Measurements from ENCODE around the gene QPCTL. TPM values are rescaled to one million over a fixed set of nuclear protein-coding genes. Genes with fewer than 3 reads are reported as not detected.

The QPCTL gene
- total RNA-seq, 5 donors from 2014 or later (not counting 1 experiment from before 2014, with no cell fraction given), result 5.4 to 13.7 (median 10.3) TPM

- 67% methylated on average over 3 of the region's 6 CpGs for WGBS (ENCODE audit: insufficient coverage)
- Mint-ChIP-seq H3K27me3 (peaks cover 0 to 5% of the 10 kb centered on the region in 2 donors), H3K36me3 (no peaks in the 10 kb centered on the region), H3K9me3 (no peaks in the 10 kb centered on the region), H3K4me3 (no peak overlapping the region), H3K27ac (no peak overlapping the region), H3K4me1 (peaks cover 0 to 3% (median 0%) of the 10 kb centered on the region in 3 donors)
- peaks cover 2 to 23% of the 10 kb centered on the region in 2 experiments for H3K27me3 ChIP-seq (replicated peaks in 1 of 2; ENCODE audit: control insufficient read depth in 2 of 2, extremely low read depth in 1 of 2, insufficient read depth in 2 of 2, low read length in 1 of 2)
- no peaks in the 10 kb centered on the region for H3K9me3 ChIP-seq
- no peak overlapping the region for H3K27ac ChIP-seq (ENCODE audit: low read length)
- no peaks in the 10 kb centered on the region for H3K4me1 ChIP-seq (ENCODE audit: control insufficient read depth in 1 of 2, extremely low read depth in 1 of 2, insufficient read depth in 2 of 2, low read length in 2 of 2)
- POLR2A ChIA-PET, result no interaction called here
- DNase-seq (no peak), ATAC-seq (replicated peaks in 1 of 4) (no peak)
- no peaks in the 10 kb centered on the region for H3K36me3 ChIP-seq (ENCODE audit: control insufficient read depth in 2 of 2, extremely low read depth in 1 of 2, insufficient read depth in 1 of 2, low read length in 1 of 2)
- no peak overlapping the region for H3K4me3 ChIP-seq (ENCODE audit: control insufficient read depth in 1 of 2, extremely low read depth in 1 of 2, low read length in 1 of 2)
- CTCF ChIA-PET, result no interaction called here
These were observed 33.3 kb upstream of the QPCTL start for GRCh38 chr19:45659096-45659729.

DNA sequence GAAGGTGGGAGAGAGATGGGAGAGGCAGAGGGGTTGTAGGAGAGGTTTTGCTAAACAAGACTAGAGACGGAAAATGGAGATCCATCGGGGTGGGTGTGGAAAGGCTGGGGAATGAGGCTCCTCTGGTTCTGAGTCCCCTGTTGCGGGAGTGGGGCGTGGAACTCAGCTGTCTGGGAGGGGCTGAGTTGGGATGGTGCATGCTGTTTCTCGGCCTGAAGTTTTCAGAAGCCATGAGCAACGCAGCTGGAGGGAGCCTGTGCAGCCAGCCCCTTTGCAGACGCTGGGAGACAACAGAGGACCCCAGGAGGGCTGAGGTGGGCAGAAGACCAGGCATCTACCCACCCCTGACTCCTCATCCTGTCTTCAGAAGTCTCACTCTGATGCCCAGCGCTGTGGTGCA lies 31.8 kb upstream of the QPCTL start:
- ATAC-seq (replicated peaks in 1 of 4) (no peak), DNase-seq (no peak)
- no peaks in the 10 kb centered on the region for H3K9me3 ChIP-seq
- Mint-ChIP-seq H3K4me3 (no peak overlapping the region), H3K27ac (no peak overlapping the region), H3K36me3 (no peaks in the 10 kb centered on the region), H3K4me1 (peaks cover 0 to 11% (median 0%) of the 10 kb centered on the region in 3 donors), H3K27me3 (peaks cover 5 to 9% of the 10 kb centered on the region in 2 donors), H3K9me3 (no peaks in the 10 kb centered on the region)
- CTCF ChIA-PET, result no interaction called here
- no peaks in the 10 kb centered on the region for H3K4me1 ChIP-seq (ENCODE audit: control insufficient read depth in 1 of 2, extremely low read depth in 1 of 2, insufficient read depth in 2 of 2, low read length in 2 of 2)
- H3K36me3 ChIP-seq (ENCODE audit: control insufficient read depth in 2 of 2, extremely low read depth in 1 of 2, insufficient read depth in 1 of 2, low read length in 1 of 2), result no peaks in the 10 kb centered on the region
- H3K4me3 ChIP-seq (ENCODE audit: control insufficient read depth in 1 of 2, extremely low read depth in 1 of 2, low read length in 1 of 2), result no peak overlapping the region
- 67% methylated on average over 5 of the region's 8 CpGs for WGBS (ENCODE audit: insufficient coverage)
- no peak overlapping the region for H3K27ac ChIP-seq (ENCODE audit: low read length)
- POLR2A ChIA-PET, result no interaction called here
- H3K27me3 ChIP-seq (replicated peaks in 1 of 2; ENCODE audit: control insufficient read depth in 2 of 2, extremely low read depth in 1 of 2, insufficient read depth in 2 of 2, low read length in 1 of 2), result peaks cover 2 to 23% of the 10 kb centered on the region in 2 experiments

GRCh38 chr19:45663800-45664199 lies 28.7 kb upstream of the QPCTL start:
- H3K9me3 Mint-ChIP-seq, result no peaks in the 10 kb centered on the region
- WGBS (ENCODE audit: insufficient coverage), result no CpG with 5 or more reads among the region's 1 CpG
- H3K27me3 Mint-ChIP-seq, result peaks cover 5 to 13% of the 10 kb centered on the region in 2 donors
- H3K27ac ChIP-seq (ENCODE audit: low read length), result no peak overlapping the region
- peaks cover 6 to 15% of the 10 kb centered on the region in 2 experiments for H3K4me1 ChIP-seq (ENCODE audit: control insufficient read depth in 1 of 2, extremely low read depth in 1 of 2, insufficient read depth in 2 of 2, low read length in 2 of 2)
- peaks cover 14 to 26% (median 16%) of the 10 kb centered on the region in 3 donors for H3K4me1 Mint-ChIP-seq
- no peaks in the 10 kb centered on the region for H3K36me3 Mint-ChIP-seq
- no peaks in the 10 kb centered on the region for H3K36me3 ChIP-seq (ENCODE audit: control insufficient read depth in 2 of 2, extremely low read depth in 1 of 2, insufficient read depth in 1 of 2, low read length in 1 of 2)
- DNase-seq (no peak), ATAC-seq (replicated peaks in 1 of 4) (no peak)
- no peak overlapping the region for H3K27ac Mint-ChIP-seq
- CTCF ChIA-PET, result interaction anchor here in 1 of 2 donors (0.7 kb wide), 1 partner anchor 105 kb away, joined by 3 read pairs; no protein-coding TSS in a partner anchor
- H3K4me3 Mint-ChIP-seq, result no peak overlapping the region
- no peak overlapping the region for H3K4me3 ChIP-seq (ENCODE audit: control insufficient read depth in 1 of 2, extremely low read depth in 1 of 2, low read length in 1 of 2)
- POLR2A ChIA-PET, result interaction anchor here in 1 of 2 donors (0.9 kb wide), 1 partner anchor 13 kb away, joined by 6 read pairs; no protein-coding TSS in a partner anchor
- no peaks in the 10 kb centered on the region for H3K9me3 ChIP-seq
- peaks cover 2 to 21% of the 10 kb centered on the region in 2 experiments for H3K27me3 ChIP-seq (replicated peaks in 1 of 2; ENCODE audit: control insufficient read depth in 2 of 2, extremely low read depth in 1 of 2, insufficient read depth in 2 of 2, low read length in 1 of 2)

DNA sequence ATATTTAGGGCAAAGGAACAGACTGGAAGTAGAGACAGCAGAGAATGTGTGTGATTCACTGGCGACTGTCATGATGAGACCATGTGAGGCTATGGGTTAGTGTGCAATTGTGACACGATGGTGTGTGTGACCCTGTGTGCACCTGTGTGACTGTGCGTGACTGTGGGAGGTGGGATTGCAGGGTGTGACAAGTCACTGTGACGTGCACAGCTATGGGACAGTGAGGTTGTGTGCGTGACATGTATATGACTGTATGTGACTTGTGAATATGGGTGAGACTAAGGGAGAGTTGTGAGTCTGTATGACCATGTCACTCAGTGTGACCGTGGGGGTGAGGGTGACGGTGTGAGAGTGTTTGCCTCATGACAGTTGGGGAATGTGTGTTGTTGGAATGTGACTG lies 27.9 kb upstream of the QPCTL start:
- no peaks in the 10 kb centered on the region for H3K9me3 Mint-ChIP-seq
- no peak overlapping the region for H3K27ac ChIP-seq (ENCODE audit: low read length)
- H3K4me3 Mint-ChIP-seq, result no peak overlapping the region
- CTCF ChIA-PET, result no interaction called here
- H3K27ac Mint-ChIP-seq, result no peak overlapping the region
- peaks cover 8 to 17% of the 10 kb centered on the region in 2 donors for H3K27me3 Mint-ChIP-seq
- no peak for DNase-seq
- no peaks in the 10 kb centered on the region for H3K36me3 Mint-ChIP-seq
- no peak overlapping the region for H3K4me3 ChIP-seq (ENCODE audit: control insufficient read depth in 1 of 2, extremely low read depth in 1 of 2, low read length in 1 of 2)
- ATAC-seq (replicated peaks in 1 of 4), result no peak
- 86% methylated on average over 7 of the region's 7 CpGs for WGBS (ENCODE audit: insufficient coverage)
- peaks cover 2 to 23% of the 10 kb centered on the region in 2 experiments for H3K27me3 ChIP-seq (replicated peaks in 1 of 2; ENCODE audit: control insufficient read depth in 2 of 2, extremely low read depth in 1 of 2, insufficient read depth in 2 of 2, low read length in 1 of 2)
- H3K4me1 Mint-ChIP-seq, result peaks cover 22 to 34% (median 24%) of the 10 kb centered on the region in 3 donors
- H3K36me3 ChIP-seq (ENCODE audit: control insufficient read depth in 2 of 2, extremely low read depth in 1 of 2, insufficient read depth in 1 of 2, low read length in 1 of 2), result no peaks in the 10 kb centered on the region
- H3K9me3 ChIP-seq, result no peaks in the 10 kb centered on the region
- H3K4me1 ChIP-seq (ENCODE audit: control insufficient read depth in 1 of 2, extremely low read depth in 1 of 2, insufficient read depth in 2 of 2, low read length in 2 of 2), result peaks cover 6 to 23% of the 10 kb centered on the region in 2 experiments
- POLR2A ChIA-PET, result no interaction called here

DNA sequence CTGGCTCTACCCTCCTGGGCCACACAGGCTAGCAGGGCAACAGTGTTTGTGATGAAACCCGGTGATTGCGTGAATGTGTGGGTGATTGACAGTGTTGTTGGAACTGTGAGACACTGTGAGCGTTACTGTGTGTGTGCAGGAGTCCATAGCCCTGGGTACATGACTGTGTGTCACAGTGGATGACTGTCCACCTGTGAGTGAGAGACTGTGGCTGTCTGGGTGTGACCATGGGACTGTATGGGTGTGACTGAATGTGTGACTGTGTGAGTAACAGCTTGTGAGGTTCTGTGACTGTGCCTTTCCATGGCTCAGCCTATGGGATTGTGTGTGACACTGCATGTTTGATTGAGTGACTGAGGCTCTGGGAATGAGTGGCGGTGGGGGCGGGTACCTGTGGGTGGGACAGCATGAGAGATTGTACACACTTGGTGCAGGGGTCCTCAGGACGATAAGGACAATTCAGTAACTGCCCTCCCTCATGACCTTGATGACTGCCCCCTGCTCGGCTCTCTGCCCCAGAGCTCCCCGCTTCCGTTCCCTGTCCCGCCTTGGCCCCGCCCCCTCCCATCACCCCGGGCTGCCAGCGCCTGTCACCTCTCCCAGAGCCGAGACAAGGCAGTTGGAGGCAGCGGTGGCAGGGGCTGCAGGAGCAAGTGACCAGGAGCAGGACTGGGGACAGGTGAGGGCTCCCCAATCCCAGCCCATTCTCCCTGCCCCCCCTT lies 24.7 kb upstream of the QPCTL start, which contains the start of gene GIPR:
GIPR (plus strand) TSS at position 602 of the 722 bp plus-strand sequence. CDS start 1,300 bp downstream, outside the sequence.
- Histone ChIP-seq H3K4me1 (ENCODE audit: control insufficient read depth in 1 of 2, extremely low read depth in 1 of 2, insufficient read depth in 2 of 2, low read length in 2 of 2) (peaks cover 6 to 39% of the 10 kb centered on the region in 2 experiments), H3K27ac (ENCODE audit: low read length) (no peak within 1 kb of the TSS), H3K27me3 (replicated peaks in 1 of 2; ENCODE audit: control insufficient read depth in 2 of 2, extremely low read depth in 1 of 2, insufficient read depth in 2 of 2, low read length in 1 of 2) (peaks cover 5 to 35% of the 10 kb centered on the region in 2 experiments), H3K4me3 (ENCODE audit: control insufficient read depth in 1 of 2, extremely low read depth in 1 of 2, low read length in 1 of 2) (peak within 1 kb of the TSS; percentile 54 to 73), H3K36me3 (ENCODE audit: control insufficient read depth in 2 of 2, extremely low read depth in 1 of 2, insufficient read depth in 1 of 2, low read length in 1 of 2) (no peaks in the 10 kb centered on the region), H3K9me3 (no peaks in the 10 kb centered on the region)
- Mint-ChIP-seq H3K9me3 (no peaks in the 10 kb centered on the region), H3K4me3 (peak within 1 kb of the TSS; percentile 84 to 91 (median 86)), H3K4me1 (peaks cover 33 to 51% (median 34%) of the 10 kb centered on the region in 3 donors), H3K36me3 (peaks cover 2% of the 10 kb centered on the region), H3K27me3 (peaks cover 17 to 30% of the 10 kb centered on the region in 2 donors), H3K27ac (peak within 1 kb of the TSS; percentile 60 to 88)
- POLR2A ChIA-PET, result interaction anchor here (1.0 to 1.2 kb wide), 3 partner anchors 12 to 189 kb away, joined by 3 read pairs; no protein-coding TSS in a partner anchor
- CTCF ChIA-PET, result interaction anchor here in 1 of 2 donors (0.7 kb wide), 1 partner anchor 22 kb away, joined by 3 read pairs; no protein-coding TSS in a partner anchor
- DNase-seq (peak in 32 of 35 experiments; percentile 16 to 67 (median 42)), ATAC-seq (replicated peaks in 1 of 4) (peak; percentile 48 to 70 (median 60))
- WGBS (ENCODE audit: insufficient coverage), result 11% methylated on average over 13 of the region's 15 CpGs

DNA sequence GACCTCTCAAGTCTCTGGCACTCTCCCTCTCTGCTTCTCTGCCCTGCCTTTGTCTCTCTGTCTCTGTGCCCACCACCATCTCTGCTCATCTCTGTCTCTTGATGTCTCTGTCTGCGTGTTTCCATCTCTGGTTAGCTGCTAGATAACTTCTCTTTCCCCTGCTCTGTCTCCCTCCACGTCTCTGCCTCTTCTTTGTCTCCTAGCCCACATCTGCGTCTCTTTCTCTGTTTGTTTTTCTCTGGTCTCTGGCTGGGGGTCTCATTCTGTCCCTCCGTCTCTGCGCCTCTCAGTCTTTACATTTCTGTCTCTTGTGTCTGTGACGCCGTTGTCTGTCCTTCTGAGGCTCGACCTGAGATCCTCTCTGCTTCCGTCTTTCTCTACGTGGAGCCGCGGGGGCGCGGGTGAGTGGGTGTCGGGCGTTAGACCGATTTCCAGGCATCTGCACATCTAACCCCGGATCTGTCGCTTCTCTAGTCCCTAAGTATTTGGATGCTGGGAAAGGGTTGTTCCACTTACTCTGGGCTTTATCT lies 24.1 kb upstream of the QPCTL start:
- Histone ChIP-seq H3K4me3 (ENCODE audit: control insufficient read depth in 1 of 2, extremely low read depth in 1 of 2, low read length in 1 of 2) (peak overlapping the region; percentile 54 to 73), H3K27ac (ENCODE audit: low read length) (no peak overlapping the region), H3K27me3 (replicated peaks in 1 of 2; ENCODE audit: control insufficient read depth in 2 of 2, extremely low read depth in 1 of 2, insufficient read depth in 2 of 2, low read length in 1 of 2) (peaks cover 5 to 35% of the 10 kb centered on the region in 2 experiments), H3K9me3 (no peaks in the 10 kb centered on the region), H3K36me3 (ENCODE audit: control insufficient read depth in 2 of 2, extremely low read depth in 1 of 2, insufficient read depth in 1 of 2, low read length in 1 of 2) (no peaks in the 10 kb centered on the region), H3K4me1 (ENCODE audit: control insufficient read depth in 1 of 2, extremely low read depth in 1 of 2, insufficient read depth in 2 of 2, low read length in 2 of 2) (peaks cover 6 to 39% of the 10 kb centered on the region in 2 experiments)
- no peaks in the 10 kb centered on the region for H3K9me3 Mint-ChIP-seq
- ATAC-seq (replicated peaks in 1 of 4), result peak; percentile 44 to 54 (median 50)
- peak overlapping the region; percentile 84 to 91 (median 86) for H3K4me3 Mint-ChIP-seq
- H3K36me3 Mint-ChIP-seq, result peaks cover 3% of the 10 kb centered on the region
- ChIA-PET CTCF (interaction anchor here in 1 of 2 donors (0.7 kb wide), 1 partner anchor 23 kb away, joined by 3 read pairs; no protein-coding TSS in a partner anchor), POLR2A (interaction anchor here (1.0 to 1.2 kb wide), 3 partner anchors 12 to 190 kb away, joined by 3 read pairs; no protein-coding TSS in a partner anchor)
- DNase-seq, result peak in 10 of 35 experiments; percentile 23 to 52 (median 34)
- H3K27me3 Mint-ChIP-seq, result peaks cover 17 to 31% of the 10 kb centered on the region in 2 donors
- H3K4me1 Mint-ChIP-seq, result peaks cover 33 to 51% (median 34%) of the 10 kb centered on the region in 3 donors
- WGBS (ENCODE audit: insufficient coverage), result 0% methylated on average over 16 of the region's 19 CpGs
- H3K27ac Mint-ChIP-seq, result peak overlapping the region; percentile 60 to 88

Data from T-cell (primary cell).